Umbilical cord (tissue), 2 donors: ENCODE results near the gene ANXA8. TPM values are rescaled to one million over a fixed set of nuclear protein-coding genes. Genes with fewer than 3 reads are reported as not detected.
A peak's percentile ranks its signal among the peaks of the same experiment; 100 is the strongest.
"Not testable (repeated sequence)": the region's sequence is repeated elsewhere in the genome, so short reads cannot be mapped to it uniquely, and the experiment has no call there.

Experiments
- DNase-seq: peaks from one replicate; pipeline ENCODE4 v3.0.0-alpha.2; 2015; ENCODE audit warnings: low spot score
- total RNA-seq: library from RNA; depleted of rRNA; stranded (reverse); fragments of >200 nt; gene quantifications from one replicate; pipeline ENCODE4 v1.2.3, GENCODE V29; 2014; ENCODE audit warnings: low replicate concordance; ENCODE audit not compliant: insufficient read depth

The ANXA8 gene
- total RNA-seq, 1 donor from 2014 or later = 32.5 TPM

DNA sequence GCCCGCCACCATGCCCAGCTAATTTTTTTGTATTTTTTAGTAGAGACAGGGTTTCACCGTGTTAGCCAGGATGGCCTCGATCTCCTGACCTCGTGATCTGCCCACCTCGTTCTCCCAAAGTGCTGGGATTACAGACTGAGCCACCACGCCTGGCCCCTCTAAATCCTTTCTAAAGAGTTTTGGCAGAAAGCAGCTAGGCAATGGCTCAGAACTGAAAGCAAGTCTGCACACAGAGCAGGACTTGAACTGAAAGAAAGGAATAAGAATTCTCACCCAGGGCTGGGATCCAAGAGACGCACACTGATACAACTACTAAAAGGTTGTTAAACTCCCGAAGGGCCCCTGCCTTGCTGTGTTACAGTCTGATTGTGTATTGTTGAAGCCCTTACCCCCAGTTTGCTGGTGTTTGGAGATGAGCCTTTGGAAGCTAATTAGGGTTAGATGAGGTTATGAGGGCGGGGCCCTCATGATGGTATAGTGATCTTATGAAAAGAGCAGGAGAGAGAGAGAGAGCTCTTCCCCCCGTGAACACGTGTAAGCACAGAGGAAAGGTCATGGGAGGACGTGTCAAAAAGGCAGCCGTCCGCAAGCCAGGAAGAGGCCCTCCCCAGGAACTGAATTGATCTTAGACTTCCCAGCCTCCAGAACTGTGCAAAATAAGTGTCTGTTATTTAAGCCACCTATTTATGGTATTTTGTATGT, 18.5 kb downstream of the ANXA8 start:
- peak; percentile 69 for DNase-seq

DNA sequence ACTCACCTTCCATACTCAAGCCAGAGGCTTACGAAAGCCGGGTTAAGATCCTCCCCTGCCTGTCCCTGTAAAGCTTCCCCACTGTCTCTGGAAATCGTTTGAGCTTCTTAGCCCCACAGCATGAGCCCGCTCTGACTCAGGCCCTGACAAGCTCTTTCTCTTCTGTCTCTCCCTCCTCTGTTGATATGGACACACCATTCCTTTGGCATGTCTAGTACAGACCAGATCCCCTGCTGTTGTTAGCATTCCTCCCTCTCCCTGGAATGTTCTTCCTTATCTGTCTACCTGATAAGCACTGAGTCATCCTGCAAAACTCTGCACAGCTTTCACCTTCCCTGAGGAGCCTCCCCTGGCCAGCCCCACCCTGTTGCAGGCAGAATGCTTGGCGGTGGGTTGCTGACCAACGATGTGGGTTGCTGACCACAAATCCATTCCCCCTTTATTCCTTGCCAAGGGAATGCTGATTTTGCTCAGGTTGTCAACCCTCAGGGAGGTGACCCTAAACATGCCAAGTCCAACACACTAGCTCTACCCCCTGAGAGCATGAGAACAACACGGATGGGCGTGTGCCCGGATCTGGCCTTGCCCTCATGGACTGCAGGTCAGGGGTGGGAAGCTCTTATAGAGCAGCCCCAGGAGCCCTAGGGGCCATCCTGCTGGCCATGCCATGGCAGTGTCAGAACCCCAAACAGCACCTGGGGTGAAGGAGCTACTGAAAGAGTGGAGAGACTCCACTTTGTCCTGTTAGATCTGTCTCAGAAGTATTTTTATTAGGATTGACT, 21.1 kb downstream of the ANXA8 start:
- DNase-seq = not testable (repeated sequence)

DNA sequence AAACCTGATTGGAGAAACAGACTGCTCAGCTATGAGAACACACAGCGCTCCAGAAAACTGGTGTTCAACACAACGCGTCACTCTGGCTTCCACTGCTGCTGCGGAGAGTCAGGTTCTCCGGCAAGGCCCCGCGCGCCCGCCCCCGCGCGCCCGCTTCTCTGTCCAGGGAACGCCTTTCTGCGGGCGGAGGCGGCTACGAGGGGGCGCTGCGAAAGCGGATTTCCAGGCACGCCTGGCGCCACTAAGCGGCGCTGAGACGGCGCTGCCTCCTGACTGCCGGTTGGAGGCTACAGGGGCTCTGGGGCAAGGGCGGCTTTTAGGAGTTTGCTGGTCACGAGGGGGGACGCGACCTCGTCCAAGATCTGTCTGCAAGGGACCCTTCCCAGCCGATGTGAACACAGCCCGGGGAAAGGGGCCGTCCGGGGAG, 22.6 kb downstream of the ANXA8 start:
- DNase-seq = peak; percentile 75

DNA sequence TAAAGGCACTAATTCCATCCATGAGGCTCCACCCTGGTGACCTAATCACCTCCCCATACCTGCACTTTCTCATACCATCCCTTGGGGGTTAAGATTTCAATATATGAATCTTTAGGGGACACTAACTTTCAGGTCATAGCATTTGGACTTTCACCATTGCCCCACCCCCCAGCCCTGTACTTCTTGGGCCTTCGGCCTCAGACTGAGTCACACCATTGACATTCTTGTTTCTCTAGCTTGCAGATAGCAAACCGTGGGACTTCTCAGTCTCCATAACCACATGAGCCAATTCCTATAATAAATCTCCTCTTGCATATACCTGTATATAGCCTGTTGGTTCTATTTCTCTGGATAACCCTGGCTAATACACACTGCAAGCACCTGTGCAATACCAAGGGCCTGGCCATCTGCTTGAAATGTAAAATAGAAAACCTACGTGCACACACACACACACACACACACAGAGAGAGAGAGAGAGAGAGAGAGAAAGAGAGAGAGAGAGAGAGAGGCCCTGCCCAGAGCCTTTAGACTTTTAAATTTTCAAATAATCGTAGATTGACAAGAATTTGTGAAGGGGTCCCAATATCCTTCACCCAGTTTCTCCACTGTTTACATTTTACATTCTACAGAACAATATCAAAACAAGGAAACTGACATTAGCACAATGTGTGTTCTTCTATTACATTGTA, 25.3 kb downstream of the ANXA8 start:
- DNase-seq = no peak

DNA sequence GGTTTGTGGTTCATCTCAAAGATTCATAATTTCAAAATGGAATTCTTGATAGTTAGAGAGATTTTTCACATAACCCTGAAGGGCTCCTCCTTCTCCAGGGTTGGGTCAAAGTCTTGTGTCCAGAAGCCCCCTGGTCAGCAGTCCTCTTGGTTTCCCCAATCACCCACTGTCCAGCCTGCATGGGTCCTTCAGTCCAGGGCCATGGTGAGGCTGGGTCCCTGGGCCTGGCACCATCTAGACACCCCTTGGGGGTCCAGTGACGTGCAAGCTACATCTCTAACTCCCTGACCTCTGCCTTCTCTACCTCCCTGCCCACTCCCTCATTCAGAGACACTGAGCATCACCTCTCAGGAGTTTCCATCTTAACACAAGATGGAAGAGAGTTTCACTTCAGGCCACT, 26.1 kb downstream of the ANXA8 start:
- DNase-seq = no peak

DNA sequence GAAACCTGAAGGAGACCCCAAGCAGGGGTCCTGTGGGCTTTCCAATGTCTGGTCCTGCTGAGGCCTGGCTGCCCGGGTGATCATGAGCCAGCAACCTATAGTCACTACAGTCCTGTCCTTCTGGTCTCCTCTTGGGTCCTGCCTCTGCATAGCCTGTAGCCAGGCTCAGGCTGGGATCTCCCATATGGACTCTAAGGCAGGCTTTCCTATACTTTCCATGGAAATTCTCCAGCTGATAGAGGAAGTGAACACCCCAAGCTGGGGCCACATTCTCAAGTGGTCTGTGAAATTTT, 26.4 kb downstream of the ANXA8 start:
- DNase-seq = no peak

DNA sequence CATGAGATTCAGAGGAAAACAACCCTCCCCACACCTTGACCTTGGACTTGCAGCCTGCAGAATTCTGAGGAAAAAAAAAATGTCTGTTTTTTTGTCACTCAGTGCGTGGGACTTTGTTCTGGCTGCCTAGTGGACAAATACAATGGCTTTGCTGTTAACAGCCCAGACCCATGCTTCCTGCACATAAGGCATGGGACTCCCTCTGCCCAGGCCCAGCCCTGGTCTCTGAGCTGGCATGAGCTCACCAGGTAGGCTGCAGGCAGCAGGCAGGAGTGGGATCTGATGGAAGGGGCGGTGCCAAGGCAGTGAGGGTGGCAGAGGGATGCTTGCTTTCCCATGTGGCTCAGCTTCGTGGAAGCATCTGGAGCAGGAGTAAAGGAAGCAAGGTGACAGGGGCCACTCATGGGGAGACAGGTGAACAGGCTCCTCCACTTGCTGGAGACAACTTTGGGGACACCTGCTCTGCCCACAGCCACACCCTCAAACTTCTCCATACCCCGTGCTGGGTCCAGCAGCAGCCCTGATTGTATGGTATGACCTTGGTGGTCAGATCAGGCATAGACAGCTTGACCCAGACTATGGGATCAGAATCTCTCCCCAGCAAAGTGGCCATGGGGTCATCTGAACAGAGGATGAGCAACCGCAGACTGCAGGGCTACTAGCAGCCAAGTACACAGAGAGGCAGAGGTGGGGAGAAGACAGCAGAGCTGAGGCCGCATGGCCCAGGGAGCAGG, 27.0 kb downstream of the ANXA8 start:
- no peak for DNase-seq

DNA sequence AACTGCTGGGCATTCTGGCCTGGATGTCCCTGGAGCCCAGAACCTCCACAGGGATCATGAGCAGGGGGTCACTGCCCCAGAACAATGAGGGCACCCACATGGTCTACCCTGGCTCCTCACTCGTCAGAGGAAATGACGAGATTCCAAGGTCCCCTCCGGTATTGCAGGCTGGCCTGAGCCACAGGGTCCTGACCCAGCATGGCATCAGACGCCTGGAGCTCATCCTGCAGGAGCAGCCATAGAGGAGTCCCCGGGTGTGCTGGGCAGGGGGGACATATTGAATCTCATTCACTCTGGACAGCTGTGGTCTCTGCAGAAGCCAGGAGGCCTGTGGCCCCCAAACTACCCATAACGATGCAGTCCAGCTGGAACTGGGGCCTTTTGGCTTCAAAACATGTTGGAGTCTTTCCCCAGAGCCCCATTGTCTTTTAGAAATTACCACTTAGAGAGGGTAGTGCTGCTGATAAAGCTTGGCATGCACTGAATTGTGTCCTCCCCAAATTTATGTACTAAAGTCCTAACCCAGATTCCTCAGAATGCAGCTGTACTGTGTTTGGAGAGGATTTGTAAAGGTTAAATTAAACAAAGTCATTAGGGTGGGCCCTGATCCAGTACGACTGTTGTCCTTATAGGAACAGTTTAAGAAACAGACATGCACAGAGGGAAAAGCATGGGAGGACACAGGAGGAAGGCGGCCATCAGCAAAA, 27.7 kb downstream of the ANXA8 start:
- no peak for DNase-seq

DNA sequence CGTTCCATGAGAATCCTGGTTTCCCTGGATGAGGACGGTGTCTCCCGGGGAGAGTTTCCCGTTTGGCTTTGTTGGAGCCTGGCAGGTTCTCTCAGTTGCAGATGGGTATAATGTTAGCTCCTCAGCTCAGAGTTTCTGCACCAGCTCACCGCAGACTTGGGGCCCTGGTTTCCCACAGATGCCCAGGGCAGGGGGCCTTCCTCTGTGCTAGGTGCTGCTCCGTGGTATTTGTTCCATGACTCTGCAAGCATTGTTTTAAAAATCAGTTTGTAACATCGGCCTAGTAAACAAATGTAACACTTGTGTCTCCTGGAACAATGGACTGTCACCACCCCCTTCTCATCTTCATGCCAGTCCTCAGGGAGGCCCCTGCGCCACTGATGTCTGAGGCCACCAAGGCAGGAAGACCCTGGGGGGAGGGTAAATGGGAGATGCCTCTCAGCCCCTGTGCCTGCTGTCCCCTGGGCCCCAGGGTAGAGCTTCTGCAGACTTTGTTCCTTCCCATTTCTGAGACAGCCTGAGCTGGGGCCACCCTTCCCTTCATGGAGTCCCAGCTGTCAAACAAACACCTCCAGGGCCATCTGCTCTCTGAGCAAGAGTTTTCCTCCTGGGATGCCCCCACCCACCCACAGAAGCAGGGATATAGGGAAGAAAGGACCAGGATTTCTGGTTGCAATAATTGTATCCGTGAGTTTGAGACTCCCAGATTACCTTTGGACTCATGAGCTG, 28.4 kb downstream of the ANXA8 start:
- not testable (repeated sequence) for DNase-seq

DNA sequence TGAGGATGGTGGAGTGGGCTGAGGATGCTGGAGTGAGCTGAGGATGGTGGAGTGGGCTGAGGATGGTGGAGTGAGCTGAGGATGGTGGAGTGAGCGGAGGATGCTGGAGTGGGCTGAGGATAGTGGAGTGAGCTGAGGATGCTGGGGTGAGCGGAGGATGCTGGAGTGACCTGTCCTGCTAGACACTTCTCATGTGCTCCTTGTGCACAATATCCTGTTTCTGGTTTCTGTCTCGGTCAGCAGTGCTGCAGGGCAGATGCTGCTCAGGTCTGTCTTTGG, 29.2 kb downstream of the ANXA8 start:
- DNase-seq = no peak

DNA sequence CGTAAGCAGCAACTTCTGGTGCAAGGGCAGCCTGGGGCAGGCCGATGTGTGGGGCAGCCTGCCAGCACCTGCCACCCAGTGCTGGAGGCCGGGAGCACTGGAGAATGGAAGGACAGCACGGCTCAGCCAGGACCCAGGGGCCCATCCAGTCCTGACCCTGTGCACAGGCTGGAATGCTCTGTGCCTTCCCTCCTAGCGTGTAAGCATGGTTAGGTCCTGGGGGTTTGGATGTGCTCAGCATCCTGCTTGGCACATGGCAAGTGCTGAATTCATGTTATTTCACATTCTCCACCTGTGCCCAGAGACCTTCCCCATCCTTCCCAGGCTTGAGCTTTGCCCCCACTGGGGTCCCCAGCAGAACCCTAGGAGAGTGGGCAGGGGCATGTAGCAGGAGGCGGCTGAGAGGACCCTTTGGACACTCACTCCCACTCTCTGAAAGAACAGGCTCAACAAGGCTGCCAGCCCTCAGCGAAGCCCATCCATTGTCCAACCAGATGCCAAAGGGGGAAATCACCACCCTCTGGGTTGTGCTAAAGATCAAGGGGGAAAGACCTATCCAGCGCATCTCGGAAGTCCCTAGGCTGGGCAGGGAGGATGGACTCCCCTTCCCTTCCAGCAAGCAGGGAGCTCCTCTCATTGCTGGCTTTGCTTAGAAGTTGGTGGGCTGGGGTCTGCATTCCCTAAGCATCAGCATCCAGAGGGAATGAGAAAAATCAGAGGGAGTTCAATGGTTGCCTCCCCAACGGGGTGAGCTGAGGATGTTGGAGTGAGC, 29.7 kb downstream of the ANXA8 start:
- no peak for DNase-seq

DNA sequence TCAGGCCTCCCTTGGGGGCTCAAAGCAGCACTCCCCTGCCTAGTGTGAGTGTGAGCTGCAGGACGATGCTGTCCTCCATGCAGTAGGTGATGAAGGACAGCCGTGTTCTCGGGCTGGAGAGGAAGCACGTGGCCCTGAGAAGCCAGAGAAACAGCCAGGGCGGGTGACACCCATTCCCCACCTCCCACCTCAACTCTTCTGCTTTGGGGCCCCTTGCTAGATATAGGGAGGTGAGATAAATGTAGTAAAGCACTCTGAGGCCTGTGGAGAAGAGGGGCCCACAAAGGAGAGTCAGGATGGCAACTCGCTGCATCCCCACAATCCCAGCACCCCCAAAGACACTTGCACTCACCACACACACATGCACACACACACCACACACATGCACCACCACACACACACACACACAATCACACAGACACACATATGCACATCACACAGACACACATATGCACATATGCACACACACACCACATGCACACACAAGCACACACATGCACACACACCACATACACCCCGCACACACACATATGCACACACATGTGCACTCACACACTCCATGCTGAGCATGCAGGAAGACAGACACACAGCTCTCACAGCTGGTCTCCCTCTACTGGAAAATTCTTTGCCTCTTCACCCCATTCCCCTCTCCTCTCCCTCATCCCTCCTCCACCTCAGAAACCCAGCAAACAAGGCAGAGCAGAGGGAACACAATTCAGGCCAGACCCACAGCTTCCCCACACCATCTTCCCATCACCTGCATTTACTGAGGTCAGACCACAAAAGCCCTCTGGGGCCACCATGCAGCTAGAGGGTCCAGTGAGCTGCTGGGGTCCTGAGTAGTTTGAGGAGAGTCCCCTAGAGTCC, 30.5 kb downstream of the ANXA8 start:
- peak; percentile 22 for DNase-seq

DNA sequence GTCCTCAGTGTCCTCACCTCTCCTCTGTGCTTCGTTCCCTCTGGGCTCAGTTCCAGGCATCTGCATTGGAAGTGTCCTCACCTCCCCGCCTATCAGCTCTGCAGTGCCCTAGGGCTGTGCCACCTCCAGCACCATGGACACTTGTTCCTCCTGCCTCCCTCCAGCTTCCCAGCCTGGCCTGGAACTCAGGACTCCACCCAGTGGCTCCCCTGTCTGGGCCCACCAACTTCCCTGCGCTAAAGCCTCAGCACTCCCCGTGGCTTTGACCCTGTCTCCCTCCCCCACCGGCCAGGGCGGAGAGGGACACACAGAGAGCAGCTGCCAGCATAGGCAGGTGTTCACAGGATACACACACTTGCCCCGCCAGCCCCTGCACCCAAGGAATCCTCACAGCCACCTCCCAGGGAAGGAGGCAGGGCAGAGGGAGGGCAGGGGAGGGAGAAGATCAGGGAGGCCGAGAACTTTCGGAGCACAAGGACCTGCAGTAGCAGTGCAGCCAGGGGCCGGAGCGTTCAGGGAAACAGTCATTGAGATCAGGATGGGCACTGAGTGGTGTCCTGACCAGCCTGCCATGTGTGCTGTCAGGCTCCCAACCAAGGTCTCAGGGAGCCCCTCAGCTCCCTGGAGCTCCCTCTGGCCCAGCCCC, 31.3 kb downstream of the ANXA8 start:
- no peak for DNase-seq

DNA sequence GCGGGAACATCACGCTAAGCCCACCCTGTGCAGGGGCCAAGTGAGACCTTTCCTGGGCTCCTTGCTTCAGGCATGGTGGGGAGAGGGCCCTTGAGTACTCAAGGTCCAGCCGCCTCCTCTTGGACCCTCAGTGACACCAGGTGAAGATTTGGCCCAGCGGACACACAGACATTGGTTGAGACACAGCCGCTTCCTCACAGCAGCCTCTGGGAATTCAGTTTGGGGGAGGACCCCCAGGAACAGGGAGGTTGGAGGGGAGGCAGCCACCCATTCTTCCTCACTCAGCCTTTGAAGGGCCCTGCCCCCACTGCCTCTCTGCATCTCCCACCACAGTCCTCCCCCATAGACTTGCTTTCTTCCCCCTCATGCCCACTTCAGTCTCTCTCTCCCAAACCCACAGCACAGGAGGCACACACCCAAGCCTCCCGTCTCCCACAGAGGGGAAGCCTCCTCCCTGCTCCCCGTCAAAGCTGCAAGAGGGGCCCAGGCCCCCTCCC, 31.9 kb downstream of the ANXA8 start:
- DNase-seq = no peak

DNA sequence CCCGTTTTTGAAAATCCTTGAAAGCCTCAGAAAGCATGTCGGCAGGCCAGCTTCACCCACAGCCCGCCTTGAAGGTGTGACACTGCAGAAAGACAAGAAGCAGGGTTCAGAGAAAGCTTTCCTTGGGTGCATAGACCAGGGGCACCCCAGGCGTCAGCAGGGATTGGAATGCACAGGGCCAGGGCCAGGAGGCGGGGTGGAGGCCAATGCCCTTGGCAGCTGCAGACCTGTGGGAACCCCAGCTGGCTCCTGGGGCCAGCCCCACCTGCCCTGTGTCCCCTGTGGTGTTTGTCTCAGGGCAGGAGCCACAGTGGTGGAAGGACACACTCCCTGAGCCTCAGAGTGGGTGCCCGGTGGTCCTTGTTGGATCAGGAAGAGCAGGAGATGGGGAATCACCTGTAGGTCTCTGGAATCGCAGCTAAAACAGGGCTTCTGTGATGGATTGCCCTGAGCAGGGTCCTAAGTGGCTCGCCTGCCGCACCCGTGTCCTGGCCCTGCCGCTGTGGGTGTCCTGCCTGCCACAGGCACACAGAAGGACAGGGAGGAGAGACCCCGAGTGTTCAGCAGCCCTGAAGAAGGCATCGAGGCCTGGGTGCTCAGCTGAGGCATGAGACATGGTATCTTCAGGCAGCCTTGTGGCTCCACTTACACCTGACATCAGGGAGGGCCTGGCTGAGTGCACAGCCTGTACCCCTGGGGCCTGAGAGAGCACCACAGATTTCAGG, 32.5 kb downstream of the ANXA8 start:
- no peak for DNase-seq

DNA sequence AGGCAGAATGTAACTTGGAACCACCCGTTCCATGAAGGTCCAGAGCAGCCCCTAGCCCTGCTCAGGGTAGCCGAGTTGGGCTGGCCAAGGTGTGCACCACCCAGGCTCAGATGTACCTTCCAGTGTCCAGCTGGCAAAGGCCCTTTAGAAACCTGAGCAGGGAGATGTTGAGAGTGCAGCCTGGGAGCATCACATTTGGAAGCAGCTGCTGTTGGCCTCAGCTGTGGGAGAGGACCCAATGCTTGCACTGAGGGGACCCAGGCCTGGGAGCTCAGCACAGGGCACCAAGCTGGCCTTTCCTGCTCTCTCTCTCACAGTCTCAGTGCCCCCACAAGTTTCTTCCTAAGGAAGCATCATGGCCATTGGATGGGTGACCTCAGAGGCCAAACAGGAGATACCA, 33.5 kb downstream of the ANXA8 start:
- no peak for DNase-seq

DNA sequence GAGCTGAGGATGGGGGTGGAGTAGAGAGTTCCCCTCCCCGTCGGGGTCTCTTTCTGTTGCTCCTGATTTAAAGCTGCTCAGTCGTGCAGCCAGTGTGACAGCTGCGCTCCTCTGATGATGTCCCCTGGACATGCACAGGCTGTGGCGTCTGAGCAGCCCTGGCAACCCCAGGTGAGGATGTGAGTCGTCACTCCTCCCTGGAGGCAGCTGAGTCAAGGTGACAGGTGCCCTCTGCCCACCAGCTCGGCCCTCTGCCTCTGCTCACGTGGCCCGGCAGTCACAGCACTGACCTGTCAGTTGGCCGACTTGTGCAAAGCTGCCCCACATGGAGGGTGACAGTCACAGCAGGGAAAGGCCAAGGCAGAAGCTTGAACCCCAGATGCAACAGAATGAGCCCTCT, 33.9 kb downstream of the ANXA8 start:
- no peak for DNase-seq
